HG03095 (cell line): Measurements from ENCODE around the gene LENG8.

Experiments used
- ATAC-seq: cut with Tn5 transposase; IDR thresholded peaks from one replicate; pipeline ENCODE4 v1.9.1; 2021; ENCODE audit warnings: moderate library complexity; ENCODE audit not compliant: unreplicated experiment

Gene LENG8

GRCh38 chr19:54422136-54422535 is 26.9 kb upstream of the LENG8 start:
- no peak for ATAC-seq

GRCh38 chr19:54424201-54424600 is 24.8 kb upstream of the LENG8 start:
- ATAC-seq, result no peak

- ATAC-seq, result no peak
These were observed 24.2 kb upstream of the LENG8 start for GRCh38 chr19:54424660-54425381.

GRCh38 chr19:54425382-54425723 is 23.6 kb upstream of the LENG8 start:
- no peak for ATAC-seq

GRCh38 chr19:54426291-54426931 is 22.6 kb upstream of the LENG8 start:
- ATAC-seq, result no peak

GRCh38 chr19:54427586-54427985 is 21.4 kb upstream of the LENG8 start:
- no peak for ATAC-seq

- ATAC-seq, result no peak
These were observed 20.4 kb upstream of the LENG8 start for GRCh38 chr19:54428323-54429175.

GRCh38 chr19:54429176-54429495 is 19.9 kb upstream of the LENG8 start:
- ATAC-seq, result no peak

GRCh38 chr19:54429545-54430227 is 19.3 kb upstream of the LENG8 start:
- ATAC-seq, result no peak

- no peak for ATAC-seq
These were observed 18.4 kb upstream of the LENG8 start for GRCh38 chr19:54430306-54431254.

- no peak for ATAC-seq
These were observed 17.7 kb upstream of the LENG8 start for GRCh38 chr19:54431255-54431838.

GRCh38 chr19:54432144-54432738 is 16.8 kb upstream of the LENG8 start:
- ATAC-seq, result no peak

- no peak for ATAC-seq
These were observed 15.3 kb upstream of the LENG8 start for GRCh38 chr19:54433697-54434096.

GRCh38 chr19:54434112-54434872 is 14.7 kb upstream of the LENG8 start:
- no peak for ATAC-seq

- no peak for ATAC-seq
These were observed 14.2 kb upstream of the LENG8 start for GRCh38 chr19:54434873-54435214.

- ATAC-seq, result no peak
These were observed 13.4 kb upstream of the LENG8 start for GRCh38 chr19:54435551-54436016.

- ATAC-seq, result no peak
These were observed 12.9 kb upstream of the LENG8 start for GRCh38 chr19:54436031-54436523.

- no peak for ATAC-seq
These were observed 12.3 kb upstream of the LENG8 start for GRCh38 chr19:54436628-54437252.
